ENCODE measurements around the gene DUSP16.

DNA sequence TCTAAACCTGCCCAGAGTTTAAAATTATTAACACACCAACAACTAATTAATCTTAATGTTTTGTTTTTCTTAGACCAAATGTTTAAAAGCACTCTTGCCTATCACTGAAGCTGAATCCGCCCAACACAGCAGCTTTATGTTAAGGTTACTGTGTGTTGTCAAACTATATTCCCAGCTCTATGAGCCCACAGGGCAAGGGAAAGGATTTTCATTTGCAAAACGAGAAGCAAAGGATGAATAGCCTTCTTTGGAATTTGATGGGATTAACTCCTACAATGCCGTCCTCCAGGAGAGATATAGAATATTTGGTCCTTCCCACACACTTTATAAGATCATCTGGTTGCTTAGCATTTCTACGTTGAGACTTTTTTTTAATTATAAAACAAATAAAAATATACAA lies 43.7 kb downstream of the DUSP16 start:
- TF ChIP-seq, protein P1, sequence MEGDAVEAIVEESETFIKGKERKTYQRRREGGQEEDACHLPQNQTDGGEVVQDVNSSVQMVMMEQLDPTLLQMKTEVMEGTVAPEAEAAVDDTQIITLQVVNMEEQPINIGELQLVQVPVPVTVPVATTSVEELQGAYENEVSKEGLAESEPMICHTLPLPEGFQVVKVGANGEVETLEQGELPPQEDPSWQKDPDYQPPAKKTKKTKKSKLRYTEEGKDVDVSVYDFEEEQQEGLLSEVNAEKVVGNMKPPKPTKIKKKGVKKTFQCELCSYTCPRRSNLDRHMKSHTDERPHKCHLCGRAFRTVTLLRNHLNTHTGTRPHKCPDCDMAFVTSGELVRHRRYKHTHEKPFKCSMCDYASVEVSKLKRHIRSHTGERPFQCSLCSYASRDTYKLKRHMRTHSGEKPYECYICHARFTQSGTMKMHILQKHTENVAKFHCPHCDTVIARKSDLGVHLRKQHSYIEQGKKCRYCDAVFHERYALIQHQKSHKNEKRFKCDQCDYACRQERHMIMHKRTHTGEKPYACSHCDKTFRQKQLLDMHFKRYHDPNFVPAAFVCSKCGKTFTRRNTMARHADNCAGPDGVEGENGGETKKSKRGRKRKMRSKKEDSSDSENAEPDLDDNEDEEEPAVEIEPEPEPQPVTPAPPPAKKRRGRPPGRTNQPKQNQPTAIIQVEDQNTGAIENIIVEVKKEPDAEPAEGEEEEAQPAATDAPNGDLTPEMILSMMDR (IDR thresholded peaks at IDR 0.05; ENCODE audit: poor library complexity, severe bottlenecking) = no peak
- TF ChIP-seq EP300 (conservative IDR thresholded peaks at IDR 0.05; ENCODE audit: poor library complexity, severe bottlenecking) = no peak

All from neural cell (in vitro differentiated cells).